ENCODE data around the gene KLHL22. TPM values are rescaled to one million over a fixed set of nuclear protein-coding genes. Genes with fewer than 3 reads are reported as not detected.

KLHL22 gene
- total RNA-seq, 1 donor from 2014 or later, result 44.7 TPM

GRCh38 chr22:20465759-20466077, 29.9 kb downstream of the KLHL22 start:
- TF ChIP-seq CTCF (IDR thresholded peaks at IDR 0.05), result no peak
- no peak overlapping the region for H3K4me3 Mint-ChIP-seq (ENCODE audit: unreplicated experiment)
- H3K27me3 Mint-ChIP-seq (ENCODE audit: unreplicated experiment), result no peaks in the 10 kb centered on the region

GRCh38 chr22:20464912-20465758, 30.5 kb downstream of the KLHL22 start:
- no peak for TF ChIP-seq CTCF (IDR thresholded peaks at IDR 0.05)
- Mint-ChIP-seq H3K36me3 (ENCODE audit: unreplicated experiment) (peaks cover 21% of the 10 kb centered on the region), H3K27me3 (ENCODE audit: unreplicated experiment) (no peaks in the 10 kb centered on the region), H3K4me3 (ENCODE audit: unreplicated experiment) (no peak overlapping the region), H3K9me3 (ENCODE audit: unreplicated experiment) (no peaks in the 10 kb centered on the region), H3K27ac (ENCODE audit: unreplicated experiment) (no peak overlapping the region), H3K4me1 (ENCODE audit: unreplicated experiment) (peaks cover 3% of the 10 kb centered on the region)
- DNase-seq (ENCODE audit: extremely low spot score, unreplicated experiment), result no peak

More at GRCh38 chr22:20465759-20466077, 29.9 kb downstream of the KLHL22 start:
- Mint-ChIP-seq H3K9me3 (ENCODE audit: unreplicated experiment) (no peaks in the 10 kb centered on the region), H3K36me3 (ENCODE audit: unreplicated experiment) (peaks cover 25% of the 10 kb centered on the region), H3K27ac (ENCODE audit: unreplicated experiment) (no peak overlapping the region), H3K4me1 (ENCODE audit: unreplicated experiment) (peaks cover 3% of the 10 kb centered on the region)
- DNase-seq (ENCODE audit: extremely low spot score, unreplicated experiment), result no peak

- Mint-ChIP-seq H3K4me1 (ENCODE audit: unreplicated experiment) (peaks cover 9% of the 10 kb centered on the region), H3K27ac (ENCODE audit: unreplicated experiment) (no peak overlapping the region), H3K27me3 (ENCODE audit: unreplicated experiment) (no peaks in the 10 kb centered on the region), H3K9me3 (ENCODE audit: unreplicated experiment) (no peaks in the 10 kb centered on the region), H3K36me3 (ENCODE audit: unreplicated experiment) (peaks cover 17% of the 10 kb centered on the region), H3K4me3 (ENCODE audit: unreplicated experiment) (no peak overlapping the region)
- DNase-seq (ENCODE audit: extremely low spot score, unreplicated experiment), result no peak
- TF ChIP-seq CTCF (IDR thresholded peaks at IDR 0.05), result no peak
These were observed 31.4 kb downstream of the KLHL22 start for GRCh38 chr22:20464096-20464614.

- H3K27me3 Mint-ChIP-seq (ENCODE audit: unreplicated experiment), result no peaks in the 10 kb centered on the region
- peaks cover 14% of the 10 kb centered on the region for H3K36me3 Mint-ChIP-seq (ENCODE audit: unreplicated experiment)
- H3K4me1 Mint-ChIP-seq (ENCODE audit: unreplicated experiment), result peaks cover 14% of the 10 kb centered on the region
- H3K9me3 Mint-ChIP-seq (ENCODE audit: unreplicated experiment), result no peaks in the 10 kb centered on the region
- H3K4me3 Mint-ChIP-seq (ENCODE audit: unreplicated experiment), result no peak overlapping the region
- no peak overlapping the region for H3K27ac Mint-ChIP-seq (ENCODE audit: unreplicated experiment)
- no peak for TF ChIP-seq CTCF (IDR thresholded peaks at IDR 0.05)
- no peak for DNase-seq (ENCODE audit: extremely low spot score, unreplicated experiment)
These were observed 32.1 kb downstream of the KLHL22 start for GRCh38 chr22:20463324-20464095.

- H3K9me3 Mint-ChIP-seq (ENCODE audit: unreplicated experiment), result no peaks in the 10 kb centered on the region
- peaks cover 19% of the 10 kb centered on the region for H3K36me3 Mint-ChIP-seq (ENCODE audit: unreplicated experiment)
- H3K4me3 Mint-ChIP-seq (ENCODE audit: unreplicated experiment), result no peak overlapping the region
- no peaks in the 10 kb centered on the region for H3K27me3 Mint-ChIP-seq (ENCODE audit: unreplicated experiment)
- no peak for DNase-seq (ENCODE audit: extremely low spot score, unreplicated experiment)
- H3K4me1 Mint-ChIP-seq (ENCODE audit: unreplicated experiment), result peaks cover 24% of the 10 kb centered on the region
- peak overlapping the region; percentile 11 for H3K27ac Mint-ChIP-seq (ENCODE audit: unreplicated experiment)
- TF ChIP-seq CTCF (IDR thresholded peaks at IDR 0.05), result no peak
These were observed 35.7 kb downstream of the KLHL22 start for GRCh38 chr22:20459862-20460261.

Measured in osteocyte (in vitro differentiated cells).